ENCODE measurements around the gene HIVEP3.

HIVEP3 gene

GRCh38 chr1:41481109-41481775 lies 437.5 kb downstream of the HIVEP3 start:
- Histone ChIP-seq H3K4me3 (no peak overlapping the region), H3K36me3 (no peaks in the 10 kb centered on the region), H3K4me1 (peaks cover 8 to 74% (median 25%) of the 10 kb centered on the region in 4 donors), H3K27me3 (no peaks in the 10 kb centered on the region), H3K9me3 (no peaks in the 10 kb centered on the region), H3K27ac (no peak overlapping the region)
- intact Hi-C loops (cut with DNase I; ENCODE audit: low total_unique reads) = no loop called here
- no peak for DNase-seq
- TF ChIP-seq CTCF (IDR thresholded peaks at IDR 0.05) = no peak

GRCh38 chr1:41480204-41481108 lies 438.3 kb downstream of the HIVEP3 start:
- Histone ChIP-seq H3K27ac (no peak overlapping the region), H3K27me3 (no peaks in the 10 kb centered on the region), H3K36me3 (no peaks in the 10 kb centered on the region), H3K4me1 (peaks cover 8 to 78% (median 27%) of the 10 kb centered on the region in 4 donors), H3K9me3 (no peaks in the 10 kb centered on the region), H3K4me3 (no peak overlapping the region)
- DNase-seq = no peak
- intact Hi-C loops (cut with DNase I; ENCODE audit: low total_unique reads) = no loop called here
- no peak for TF ChIP-seq CTCF (IDR thresholded peaks at IDR 0.05)

GRCh38 chr1:41479808-41480160 lies 438.9 kb downstream of the HIVEP3 start:
- TF ChIP-seq CTCF (IDR thresholded peaks at IDR 0.05) = no peak

GRCh38 chr1:41479000-41479807 lies 439.5 kb downstream of the HIVEP3 start:
- H3K4me1 ChIP-seq = peaks cover 8 to 78% (median 35%) of the 10 kb centered on the region in 4 donors
- no peaks in the 10 kb centered on the region for H3K36me3 ChIP-seq
- peak in 1 of 2 donors; percentile 85 for DNase-seq
- no peak overlapping the region for H3K4me3 ChIP-seq
- peak overlapping the region; percentile 42 for H3K27ac ChIP-seq
- TF ChIP-seq CTCF (IDR thresholded peaks at IDR 0.05) = no peak
- intact Hi-C loops (cut with DNase I; ENCODE audit: low total_unique reads) = no loop called here
- no peaks in the 10 kb centered on the region for H3K9me3 ChIP-seq
- H3K27me3 ChIP-seq = no peaks in the 10 kb centered on the region

More at GRCh38 chr1:41479808-41480160, 438.9 kb downstream of the HIVEP3 start:
- no peaks in the 10 kb centered on the region for H3K9me3 ChIP-seq
- intact Hi-C loops (cut with DNase I; ENCODE audit: low total_unique reads) = no loop called here
- no peaks in the 10 kb centered on the region for H3K36me3 ChIP-seq
- DNase-seq = no peak
- no peak overlapping the region for H3K4me3 ChIP-seq
- H3K4me1 ChIP-seq = peaks cover 8 to 78% (median 31%) of the 10 kb centered on the region in 4 donors
- H3K27me3 ChIP-seq = no peaks in the 10 kb centered on the region
- H3K27ac ChIP-seq = peak overlapping the region in 1 of 2 donors; percentile 42

GRCh38 chr1:41478118-41478748 lies 440.5 kb downstream of the HIVEP3 start:
- intact Hi-C loops (cut with DNase I; ENCODE audit: low total_unique reads) = no loop called here
- H3K4me3 ChIP-seq = no peak overlapping the region
- no peak for DNase-seq
- TF ChIP-seq CTCF (IDR thresholded peaks at IDR 0.05) = no peak
- H3K27ac ChIP-seq = peak overlapping the region in 1 of 2 donors; percentile 42
- no peaks in the 10 kb centered on the region for H3K9me3 ChIP-seq
- no peaks in the 10 kb centered on the region for H3K36me3 ChIP-seq
- H3K4me1 ChIP-seq = peaks cover 8 to 75% (median 39%) of the 10 kb centered on the region in 4 donors
- no peaks in the 10 kb centered on the region for H3K27me3 ChIP-seq

Data from tibial artery (tissue), 4 donors.